A549 treated with AZD9567 at 1 μM for 4 hours (cell line): ENCODE results near the gene SLC23A1. TPM values are rescaled to one million over a fixed set of nuclear protein-coding genes. Genes with fewer than 3 reads are reported as not detected.

Source experiments
- total RNA-seq: library from RNA; stranded (reverse); fragments of 200-300 nt; extraction: Qiagen RNA extraction; gene quantifications from 5 replicates; pipeline ENCODE4 v1.2.3, GENCODE V29; 2022; ENCODE audit not compliant: insufficient read depth

SLC23A1 gene
- 1.1 to 1.9 TPM (median 1.6 TPM) in 4 of 5 replicates, not detected in the other for total RNA-seq

DNA sequence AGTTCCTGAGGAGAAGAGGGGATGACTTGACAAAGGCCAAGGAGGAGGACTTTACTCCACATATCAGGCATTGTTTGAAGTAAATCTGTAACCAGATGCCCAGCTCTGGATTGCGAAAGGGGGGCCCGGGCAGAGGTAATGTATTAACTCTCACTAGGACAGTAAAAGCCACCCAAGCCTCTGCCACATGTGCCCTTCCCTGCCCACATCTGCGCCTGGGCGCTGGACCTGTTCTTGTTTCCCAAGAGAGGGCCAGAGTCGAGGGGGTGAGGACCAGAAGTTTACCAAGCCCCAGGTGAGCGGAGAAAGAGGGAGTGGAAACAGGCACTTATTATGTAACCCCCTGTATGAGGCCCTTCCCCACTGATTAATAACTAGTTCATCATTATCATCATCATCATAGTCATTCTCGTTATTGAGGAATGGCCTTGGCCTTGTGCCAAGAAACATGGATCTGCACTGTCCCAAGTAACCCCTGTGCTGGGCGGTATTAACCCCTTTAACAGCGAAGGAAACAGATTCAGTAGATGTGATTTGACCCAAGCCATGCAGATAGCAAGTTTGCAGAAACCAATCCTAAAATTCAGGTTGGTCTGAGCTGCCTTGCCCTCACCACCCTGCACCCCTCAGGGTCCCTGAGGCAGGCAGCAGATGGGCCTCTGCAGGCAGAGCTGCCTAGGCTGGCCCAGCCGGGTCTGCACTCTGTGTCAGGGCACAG is at the start of gene SLC23A1:
Gene SLC23A1 (minus strand): TSS at position 23 of the 718 bp plus-strand sequence. CDS start 44 bp downstream, outside the sequence.

DNA sequence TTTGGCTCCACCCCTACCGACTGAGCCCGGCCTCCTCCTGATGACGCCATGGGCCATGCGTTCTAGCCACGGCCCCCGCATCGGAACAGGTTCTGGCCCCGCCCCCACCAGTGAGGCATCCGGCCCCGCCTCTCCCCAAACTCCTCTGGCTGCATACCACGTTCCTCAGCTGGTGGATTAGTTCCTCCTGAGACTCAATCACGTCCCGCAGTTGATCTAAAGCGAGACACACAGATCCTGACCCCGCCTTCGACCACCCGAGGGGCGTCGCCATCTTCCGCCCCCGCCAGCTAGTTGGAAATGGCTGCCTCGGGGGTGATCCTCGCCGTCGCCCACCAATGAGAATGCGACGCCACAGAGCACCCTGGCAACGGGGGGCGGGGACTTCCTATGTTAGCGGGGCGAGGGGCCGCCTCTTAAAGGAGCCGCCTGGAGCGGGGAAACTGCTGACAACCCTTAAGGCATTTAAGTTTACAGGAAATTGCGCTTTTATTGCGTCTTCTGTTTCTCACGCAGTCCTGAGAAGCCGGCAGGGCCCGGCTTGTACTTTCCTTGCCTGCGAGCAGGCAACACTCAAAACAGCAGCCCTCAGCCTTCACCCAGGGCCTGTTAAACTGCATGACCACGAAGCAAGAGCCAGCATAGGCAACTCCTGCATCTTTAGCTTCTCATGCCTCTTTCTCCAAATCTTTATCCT is 20.8 kb upstream of the SLC23A1 start, which contains the start of gene SPATA24:
Gene SPATA24 (minus strand): TSS at position 303 of the 697 bp plus-strand sequence. CDS start 29 bp downstream, at position 274.

DNA sequence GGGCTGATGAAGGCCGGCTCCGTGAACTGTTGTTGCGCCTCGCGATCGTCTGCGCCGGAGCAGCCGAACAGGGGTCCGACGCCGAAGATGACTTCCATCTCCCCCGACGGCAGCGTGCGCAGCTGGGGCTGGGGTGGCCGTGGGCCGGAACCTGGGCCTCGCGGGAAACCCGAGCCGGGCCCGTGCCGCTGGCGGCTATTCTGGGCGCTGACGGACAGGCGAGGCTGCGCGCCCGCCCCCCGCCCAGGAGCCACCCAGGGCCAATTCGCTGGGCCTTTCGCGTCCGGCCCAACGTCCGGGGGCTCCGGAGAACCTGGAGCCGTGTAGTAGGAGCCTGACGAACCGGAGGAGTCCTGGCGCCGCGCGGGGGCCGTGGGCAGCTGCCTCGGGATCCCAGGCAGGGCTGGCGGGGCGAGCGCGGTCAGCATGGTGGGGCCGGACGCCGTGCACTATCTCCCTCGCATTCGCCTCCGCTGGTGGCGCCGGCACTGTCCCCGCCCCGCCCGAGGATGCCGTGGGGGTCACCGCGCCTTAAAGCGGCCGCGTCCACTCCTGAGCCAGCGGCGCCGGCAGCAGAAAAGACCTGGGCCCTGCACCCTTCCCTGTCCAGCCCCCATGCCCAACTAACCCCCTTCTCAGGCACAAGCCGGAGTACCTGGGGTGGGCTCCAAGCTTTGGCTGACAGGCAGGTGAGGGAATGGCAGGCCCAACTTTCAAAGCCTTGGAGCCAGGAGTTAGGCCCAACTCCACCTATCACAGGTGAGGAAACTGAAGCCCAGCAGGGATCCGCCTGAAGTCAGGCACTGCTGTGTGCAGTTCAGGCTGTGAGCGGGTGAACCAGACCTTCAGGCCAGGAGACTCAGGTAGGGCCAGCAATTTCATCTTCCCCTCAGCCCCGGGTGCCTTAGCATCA is 11.8 kb upstream of the SLC23A1 start, which contains the start of gene PROB1:
Gene PROB1 (minus strand): TSS at position 451 of the 913 bp plus-strand sequence. CDS start 23 bp downstream, at position 428.

DNA sequence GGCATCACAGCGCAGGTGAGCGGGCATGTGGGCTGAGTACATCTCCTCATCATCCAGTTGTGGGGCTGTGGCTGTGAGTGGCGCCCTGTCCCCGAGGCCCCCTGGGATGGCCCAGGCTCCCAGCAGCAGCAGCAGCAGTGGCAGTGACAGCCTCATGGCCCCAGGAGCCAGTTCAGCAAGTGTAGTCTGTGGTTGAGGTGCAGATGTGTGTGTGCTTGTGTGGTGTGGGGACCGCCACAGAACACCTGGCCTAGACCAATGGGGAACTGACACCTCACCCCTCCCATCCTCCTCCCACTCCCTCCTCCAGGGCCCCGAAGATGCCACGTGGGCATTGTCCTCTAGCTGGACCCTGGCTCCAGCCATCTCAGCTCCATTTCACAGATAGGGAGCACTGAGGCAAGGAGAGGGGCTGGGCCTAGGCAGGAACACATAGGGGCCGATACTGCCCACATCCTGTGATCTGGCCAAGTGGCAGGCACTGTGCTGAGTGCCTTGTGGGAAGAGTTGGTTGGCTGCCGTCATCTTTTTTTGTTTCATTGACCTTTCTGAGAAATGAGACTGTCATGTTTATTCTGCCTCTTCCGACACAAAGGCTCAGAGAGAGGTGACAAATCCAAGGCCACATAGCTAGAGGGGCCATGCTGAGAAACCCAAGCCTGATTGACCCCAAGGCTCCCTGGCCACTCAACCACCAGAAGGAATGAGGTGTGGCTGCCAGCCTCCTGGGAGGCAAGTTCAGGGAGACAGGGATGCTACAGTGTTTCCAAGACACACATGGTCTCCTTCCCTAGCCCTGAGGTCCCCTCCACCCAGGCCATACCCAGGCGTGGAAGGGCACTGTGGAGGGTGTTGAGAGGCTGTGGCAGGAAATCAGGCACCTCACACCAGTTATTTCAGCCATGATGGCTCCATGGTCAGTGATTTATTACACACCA is 6.9 kb upstream of the SLC23A1 start, which contains the start of gene MZB1:
Gene MZB1 (minus strand): TSS at position 213 of the 938 bp plus-strand sequence. CDS start 57 bp downstream, at position 156.

DNA sequence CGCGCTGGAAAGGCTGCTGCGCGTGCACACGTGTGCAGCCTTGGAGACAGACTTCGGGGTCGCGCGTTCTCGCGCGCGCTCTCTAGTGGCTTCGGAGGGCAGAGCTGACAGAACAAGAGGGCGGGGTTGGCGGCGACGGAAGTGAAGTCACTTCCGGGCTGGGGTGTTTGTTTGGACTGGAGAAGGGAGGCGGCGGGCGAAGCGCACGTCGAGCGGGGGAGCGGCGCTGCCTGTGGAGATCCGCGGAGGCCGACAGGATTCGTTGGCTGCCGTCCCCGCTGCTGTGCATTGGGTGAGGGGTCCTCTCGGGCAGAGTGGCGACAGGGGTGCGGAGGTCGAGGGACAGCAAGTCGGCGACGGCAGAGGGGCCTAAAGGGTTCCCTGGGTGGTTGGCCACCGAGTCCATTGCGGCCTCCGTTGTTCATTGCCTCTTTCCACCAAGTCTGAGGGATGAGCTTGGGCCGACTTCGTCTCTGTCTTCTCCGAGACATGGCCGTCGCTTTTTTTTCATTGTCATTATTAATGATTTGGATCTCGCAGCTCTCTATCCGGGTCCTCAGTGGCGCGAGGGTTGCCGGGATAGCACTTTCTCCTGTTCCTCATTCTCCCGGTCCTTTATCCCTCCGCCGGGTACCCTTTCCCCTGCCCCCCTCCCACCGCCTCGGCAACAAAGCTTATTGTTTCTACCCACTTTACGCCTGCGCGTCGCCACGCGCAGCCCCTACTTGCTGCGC is 41.2 kb downstream of the SLC23A1 start, which contains the start of gene PAIP2:
Gene PAIP2 (plus strand): TSS at position 166 of the 734 bp plus-strand sequence. CDS start 21,931 bp downstream, outside the sequence.

Other genes with a start within 250 kb of the SLC23A1 start
- 23.6 to 30.9 TPM (median 24.8 TPM) in 5 replicates for gene SIL1, start 184.9 kb downstream of the SLC23A1 start, total RNA-seq
- gene MATR3, start 89.6 kb downstream of the SLC23A1 start, total RNA-seq: 136 to 195 TPM (median 189 TPM) in 5 replicates
- 81.4 to 98.0 TPM (median 87.0 TPM) in 5 replicates for gene PAIP2, start 41.4 kb downstream of the SLC23A1 start, total RNA-seq
- 0.09 TPM in 1 of 5 replicates, not detected in the others for gene MZB1, start 6.6 kb upstream of the SLC23A1 start, total RNA-seq
- gene PROB1, start 11.8 kb upstream of the SLC23A1 start, total RNA-seq: 0.16 to 0.31 TPM (median 0.28 TPM) in 4 of 5 replicates, not detected in the other
- gene SPATA24, start 20.8 kb upstream of the SLC23A1 start, total RNA-seq: 3.0 to 5.7 TPM (median 5.0 TPM) in 5 replicates
- 5.7 to 9.2 TPM (median 8.6 TPM) in 5 replicates for gene DNAJC18, start 56.2 kb upstream of the SLC23A1 start, total RNA-seq
- gene ECSCR, start 79.4 kb upstream of the SLC23A1 start, total RNA-seq: not detected in 5 replicates
- not detected in 5 replicates for gene SMIM33, start 87.7 kb upstream of the SLC23A1 start, total RNA-seq
- gene STING1, start 99.5 kb upstream of the SLC23A1 start, total RNA-seq: 0.63 to 1.00 TPM (median 0.80 TPM) in 4 of 5 replicates, not detected in the other
- 136 to 182 TPM (median 171 TPM) in 5 replicates for gene UBE2D2, start 178.0 kb upstream of the SLC23A1 start, total RNA-seq